PFSK-1 (cell line): Measurements from ENCODE around the gene RIPK4.

ENCODE experiments used
- POLR2AphosphoS5 ChIP-seq: IDR thresholded peaks from 2 replicates; pipeline ENCODE4 v1.6.1; 2012; ENCODE audit warnings: low read depth, mild to moderate bottlenecking, control low read depth, low read length, moderate library complexity
- SIN3A ChIP-seq: IDR thresholded peaks from 2 replicates; pipeline ENCODE4 v1.6.1; 2012; ENCODE audit warnings: mild to moderate bottlenecking, low read length, moderate library complexity, borderline replicate concordance; ENCODE audit not compliant: insufficient read depth
- TAF1 ChIP-seq: IDR thresholded peaks from 2 replicates; pipeline ENCODE4 v1.6.1; 2012; ENCODE audit warnings: low read length, control low read depth, borderline replicate concordance; ENCODE audit not compliant: insufficient read depth
- TF ChIP-seq, protein P1 (sequence below), 2 experiments: IDR thresholded peaks; 2 replicates each; pipeline versions ENCODE4 v1.6.1 to v1.8.0; 2011 to 2012; ENCODE audit warnings: low read depth in 2 of 2, low read length in 2 of 2, control low read depth in 1 of 2, inconsistent platforms in 1 of 2, mild to moderate bottlenecking in 1 of 2, moderate library complexity in 1 of 2; ENCODE audit not compliant: insufficient read depth in 1 of 2

DNA sequence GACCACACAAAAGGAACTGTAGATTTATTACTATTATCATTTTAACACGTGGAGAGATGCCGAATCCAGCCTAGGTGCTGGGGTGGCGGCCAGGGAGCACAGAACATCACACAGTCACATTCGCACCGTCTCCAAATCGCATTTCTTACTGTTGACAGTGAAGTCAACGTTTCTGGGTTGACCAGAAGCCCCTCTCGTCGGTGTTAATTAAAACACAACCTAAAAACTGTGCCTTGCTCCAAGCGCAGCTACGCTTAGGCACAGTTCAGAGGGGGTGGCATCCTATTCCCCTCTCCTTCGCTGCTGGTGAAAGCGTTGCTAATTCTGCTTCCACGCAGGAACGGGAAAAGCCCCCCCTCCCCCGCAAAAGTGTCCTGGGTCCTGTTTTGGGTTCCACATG is 4.1 kb downstream of the RIPK4 start:
- no peak for TF ChIP-seq TAF1
- no peak for TF ChIP-seq POLR2AphosphoS5
- TF ChIP-seq, protein P1, sequence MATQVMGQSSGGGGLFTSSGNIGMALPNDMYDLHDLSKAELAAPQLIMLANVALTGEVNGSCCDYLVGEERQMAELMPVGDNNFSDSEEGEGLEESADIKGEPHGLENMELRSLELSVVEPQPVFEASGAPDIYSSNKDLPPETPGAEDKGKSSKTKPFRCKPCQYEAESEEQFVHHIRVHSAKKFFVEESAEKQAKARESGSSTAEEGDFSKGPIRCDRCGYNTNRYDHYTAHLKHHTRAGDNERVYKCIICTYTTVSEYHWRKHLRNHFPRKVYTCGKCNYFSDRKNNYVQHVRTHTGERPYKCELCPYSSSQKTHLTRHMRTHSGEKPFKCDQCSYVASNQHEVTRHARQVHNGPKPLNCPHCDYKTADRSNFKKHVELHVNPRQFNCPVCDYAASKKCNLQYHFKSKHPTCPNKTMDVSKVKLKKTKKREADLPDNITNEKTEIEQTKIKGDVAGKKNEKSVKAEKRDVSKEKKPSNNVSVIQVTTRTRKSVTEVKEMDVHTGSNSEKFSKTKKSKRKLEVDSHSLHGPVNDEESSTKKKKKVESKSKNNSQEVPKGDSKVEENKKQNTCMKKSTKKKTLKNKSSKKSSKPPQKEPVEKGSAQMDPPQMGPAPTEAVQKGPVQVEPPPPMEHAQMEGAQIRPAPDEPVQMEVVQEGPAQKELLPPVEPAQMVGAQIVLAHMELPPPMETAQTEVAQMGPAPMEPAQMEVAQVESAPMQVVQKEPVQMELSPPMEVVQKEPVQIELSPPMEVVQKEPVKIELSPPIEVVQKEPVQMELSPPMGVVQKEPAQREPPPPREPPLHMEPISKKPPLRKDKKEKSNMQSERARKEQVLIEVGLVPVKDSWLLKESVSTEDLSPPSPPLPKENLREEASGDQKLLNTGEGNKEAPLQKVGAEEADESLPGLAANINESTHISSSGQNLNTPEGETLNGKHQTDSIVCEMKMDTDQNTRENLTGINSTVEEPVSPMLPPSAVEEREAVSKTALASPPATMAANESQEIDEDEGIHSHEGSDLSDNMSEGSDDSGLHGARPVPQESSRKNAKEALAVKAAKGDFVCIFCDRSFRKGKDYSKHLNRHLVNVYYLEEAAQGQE (IDR thresholded peaks at IDR 0.05; ENCODE audit: insufficient read depth in 1 of 2, low read depth in 2 of 2, low read length in 2 of 2) = no peak
- no peak for TF ChIP-seq SIN3A
